Activated naive CD4-positive, alpha-beta T cell treated with anti-CD3 and anti-CD28 coated beads, Interleukin-2, amount 50 U/mL, for 16 hours (primary cell): ENCODE data around the gene ASB8.
"Not testable (repeated sequence)": the region's sequence is repeated elsewhere in the genome, so short reads cannot be mapped to it uniquely, and the experiment has no call there.

Experiments used
- DNase-seq: peaks from one replicate; pipeline ENCODE4 v3.0.0-alpha.2; 2020

Gene ASB8

DNA sequence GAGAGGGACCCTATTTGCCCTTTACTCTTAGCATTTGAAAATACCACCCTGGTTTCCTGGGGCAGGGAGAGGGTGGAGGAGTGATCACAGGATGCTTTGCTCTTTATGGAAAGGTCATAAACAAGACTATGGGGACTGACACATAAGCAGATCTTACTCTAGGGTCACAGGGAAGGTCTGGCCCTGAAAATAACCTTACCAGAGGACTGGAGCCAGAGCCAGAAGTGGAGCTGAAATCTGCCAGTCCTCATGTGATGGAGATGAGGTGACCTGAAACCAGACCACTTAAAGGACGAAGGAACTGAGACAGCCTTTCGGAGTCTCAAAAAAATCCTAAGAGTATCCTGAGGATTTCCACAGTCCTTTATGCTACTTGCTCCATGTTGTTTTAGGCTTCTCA lies 25.8 kb downstream of the ASB8 start:
- no peak for DNase-seq

DNA sequence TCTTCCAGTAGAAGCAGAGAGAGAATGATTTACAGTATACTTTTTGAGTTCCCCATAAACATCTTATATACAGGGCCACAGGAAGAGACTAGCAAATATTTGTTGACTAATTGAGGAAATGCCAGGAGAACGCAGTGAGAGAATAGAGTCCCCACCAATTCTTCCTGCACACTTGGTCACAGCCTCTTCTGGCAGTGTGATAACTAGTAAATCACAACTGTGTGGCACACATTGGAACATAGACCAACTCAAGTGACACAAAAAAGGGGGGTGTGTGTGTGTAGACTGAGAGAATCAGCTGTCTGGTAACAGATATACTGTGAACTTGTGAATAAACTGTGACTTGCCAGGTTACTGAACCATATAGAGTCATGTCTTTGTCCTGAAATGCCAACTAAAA lies 27.9 kb downstream of the ASB8 start:
- no peak for DNase-seq

DNA sequence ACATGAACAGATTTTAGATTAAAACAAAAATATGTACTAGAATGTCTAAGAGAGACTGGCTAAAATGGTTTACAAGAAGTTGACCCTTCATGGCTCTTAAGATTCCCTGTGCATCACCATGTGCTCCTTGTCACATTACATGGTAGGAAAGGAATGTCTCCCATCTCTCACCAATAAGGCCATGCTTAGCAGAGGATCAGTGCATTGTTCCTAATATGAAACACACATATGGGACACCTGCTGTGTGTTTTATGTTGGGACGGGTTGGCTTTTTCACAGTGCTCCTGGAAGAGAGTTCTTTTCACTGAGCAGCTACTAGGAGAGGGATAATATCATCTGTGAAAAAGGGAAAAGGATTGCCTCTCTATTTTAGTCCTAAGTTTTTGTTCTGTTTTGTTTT lies 28.5 kb downstream of the ASB8 start:
- DNase-seq, result no peak

DNA sequence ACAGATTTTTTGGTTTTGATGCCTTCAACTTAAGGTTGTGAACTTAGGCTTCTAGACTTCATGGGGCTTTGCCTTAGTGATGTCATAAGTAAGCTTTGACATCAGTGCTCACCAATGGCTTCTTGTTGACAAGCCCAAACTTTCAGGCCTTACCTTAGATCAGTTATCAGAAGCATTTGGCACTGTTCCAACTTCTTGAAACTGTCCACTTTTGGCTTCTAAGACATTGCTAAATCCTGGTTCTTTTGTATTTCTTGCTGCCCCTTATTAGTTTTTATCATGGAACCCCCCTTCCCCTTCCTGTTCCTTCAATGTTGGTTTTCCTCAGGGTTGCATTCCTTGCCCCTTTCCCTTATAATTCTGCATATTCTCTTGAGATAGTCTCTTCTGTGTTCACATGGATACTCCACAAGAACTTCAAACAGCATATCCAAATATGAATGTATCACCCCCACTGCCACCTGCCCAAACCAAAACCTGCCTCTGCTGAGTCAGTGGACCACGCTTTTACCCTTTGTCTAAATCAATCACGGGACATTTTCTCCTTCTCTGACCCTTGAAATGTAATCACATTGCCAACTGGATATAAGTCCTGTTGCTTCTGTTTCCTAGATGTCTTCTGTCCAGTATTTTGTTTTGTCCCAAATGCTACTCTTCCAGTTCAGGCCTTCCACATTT lies 30.2 kb downstream of the ASB8 start:
- no peak for DNase-seq

DNA sequence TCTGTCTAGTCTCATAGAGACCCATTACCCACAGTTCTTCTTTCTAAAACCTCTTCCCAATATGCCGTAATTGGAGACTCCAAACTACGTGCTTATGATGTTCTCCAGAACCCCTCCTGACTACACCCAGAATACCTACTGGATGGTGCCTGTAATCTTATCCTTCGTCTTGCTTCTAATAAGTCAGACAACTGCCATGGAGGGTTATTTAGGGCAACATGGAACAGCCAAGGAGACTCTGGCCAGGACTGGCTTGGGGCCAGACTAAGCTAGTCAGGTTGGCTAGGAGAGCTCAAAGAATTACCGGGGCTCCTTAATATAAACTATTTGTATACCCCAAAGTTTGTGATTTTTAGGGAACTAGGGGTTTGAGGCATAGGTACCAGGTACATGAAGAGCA lies 31.3 kb downstream of the ASB8 start:
- DNase-seq, result no peak

DNA sequence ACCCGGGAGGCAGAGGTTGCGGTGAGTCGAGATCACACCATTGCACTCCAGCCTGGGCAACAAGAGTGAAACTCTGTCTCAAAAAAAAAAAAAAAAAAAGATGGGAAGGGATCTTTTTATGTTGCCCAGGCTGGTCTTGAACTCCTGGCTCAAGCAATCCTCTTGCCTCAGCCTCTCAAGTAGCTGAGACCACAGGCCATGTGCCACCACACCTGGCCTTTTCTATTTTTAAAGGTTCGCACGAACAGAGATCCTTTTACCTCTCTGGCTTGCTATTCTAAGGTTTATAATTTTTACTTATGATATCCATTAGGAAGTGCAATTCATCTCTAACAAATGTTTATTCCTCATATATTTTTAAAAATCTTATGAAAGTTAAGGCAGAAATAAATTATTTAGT lies 31.8 kb downstream of the ASB8 start:
- not testable (repeated sequence) for DNase-seq

DNA sequence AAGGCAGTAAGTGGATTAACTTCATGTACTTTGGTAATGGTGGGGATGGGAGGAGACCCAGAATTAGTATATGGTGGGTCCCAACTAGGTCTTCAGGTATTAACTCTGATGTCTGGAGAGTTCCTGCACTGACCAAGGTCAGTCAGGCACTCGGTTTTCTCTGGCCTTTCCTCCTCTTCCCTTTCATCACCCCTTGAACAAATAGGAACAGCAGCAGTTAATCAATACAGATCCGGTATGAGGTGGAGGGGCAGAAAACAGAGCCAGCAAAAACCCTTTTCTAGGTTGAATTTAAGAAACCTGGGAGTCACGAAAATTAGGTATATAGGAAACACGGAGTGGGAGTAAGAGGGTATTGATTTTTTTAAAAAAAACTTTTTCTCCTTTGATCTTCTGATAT lies 34.1 kb downstream of the ASB8 start:
- DNase-seq, result no peak

DNA sequence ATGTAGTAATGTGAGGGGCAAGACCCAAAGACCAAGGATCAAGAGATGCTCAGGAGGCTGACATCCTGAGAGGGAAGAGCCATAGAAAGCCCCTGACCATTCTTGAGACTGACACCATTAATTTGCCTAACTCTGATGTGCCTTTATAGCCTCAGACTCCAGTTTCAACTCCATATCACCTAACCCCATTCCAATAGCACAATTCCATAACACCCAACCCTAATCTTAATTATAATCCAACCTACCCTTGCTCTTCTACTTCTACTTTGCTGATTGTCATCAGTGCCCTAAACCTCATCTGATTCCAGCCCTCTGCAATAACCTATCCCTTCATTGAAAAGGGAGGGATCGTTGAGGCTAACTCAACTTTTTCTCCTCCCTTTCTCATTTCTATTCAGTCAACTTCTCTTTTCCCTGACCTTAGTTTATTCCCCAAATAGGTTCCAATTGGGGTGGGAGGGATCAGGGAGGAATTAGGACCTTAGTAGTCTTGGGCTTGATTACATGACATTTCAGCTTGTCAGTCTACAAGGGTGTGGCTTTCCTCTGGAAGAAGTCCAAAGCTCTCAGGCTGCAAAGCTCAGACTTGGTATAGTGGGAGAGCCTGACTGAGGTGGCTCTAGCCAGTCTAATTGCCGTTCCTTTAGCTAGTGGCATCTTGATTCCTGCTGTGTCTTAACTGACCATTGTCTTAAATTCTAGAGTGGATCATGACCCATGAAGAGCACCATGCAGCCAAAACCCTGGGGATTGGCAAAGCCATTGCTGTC lies 35.1 kb downstream of the ASB8 start:
- DNase-seq, result no peak

DNA sequence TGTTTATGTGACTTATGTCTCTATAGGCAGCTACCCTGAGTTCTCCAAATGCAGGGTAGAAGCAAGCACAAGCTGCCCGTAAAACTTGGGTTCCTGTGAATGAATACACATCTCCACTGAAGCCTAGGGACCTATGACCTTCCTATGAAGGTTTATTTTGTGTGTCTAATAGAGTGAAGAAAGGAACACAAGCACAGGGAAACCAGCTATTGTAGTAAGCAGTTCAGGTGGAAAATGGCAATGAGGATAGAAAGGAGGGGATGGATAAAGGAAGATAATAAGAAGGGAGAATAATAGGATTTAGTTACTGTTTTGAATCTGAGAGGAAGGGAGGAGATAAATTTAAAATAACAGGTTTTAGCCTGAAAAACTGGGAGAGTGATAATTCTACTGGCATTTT lies 35.8 kb downstream of the ASB8 start:
- no peak for DNase-seq

DNA sequence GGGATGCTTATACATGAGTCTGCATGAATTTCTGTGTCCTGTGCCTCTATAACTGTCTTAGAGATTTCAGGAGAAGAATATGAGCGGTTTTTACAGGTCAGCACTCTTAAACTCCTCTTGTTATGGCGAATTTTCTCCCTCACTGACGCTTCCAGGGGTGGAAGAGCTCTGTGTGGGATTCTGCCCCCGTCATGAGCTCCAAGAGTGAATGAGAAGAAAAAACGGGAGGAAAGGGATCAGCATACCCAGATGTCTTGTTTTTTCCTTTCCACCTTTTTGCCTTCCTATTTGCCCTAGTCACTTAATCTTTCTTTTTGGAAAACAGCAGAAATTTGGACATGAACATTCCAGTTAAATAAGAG lies 37.5 kb downstream of the ASB8 start:
- no peak for DNase-seq

DNA sequence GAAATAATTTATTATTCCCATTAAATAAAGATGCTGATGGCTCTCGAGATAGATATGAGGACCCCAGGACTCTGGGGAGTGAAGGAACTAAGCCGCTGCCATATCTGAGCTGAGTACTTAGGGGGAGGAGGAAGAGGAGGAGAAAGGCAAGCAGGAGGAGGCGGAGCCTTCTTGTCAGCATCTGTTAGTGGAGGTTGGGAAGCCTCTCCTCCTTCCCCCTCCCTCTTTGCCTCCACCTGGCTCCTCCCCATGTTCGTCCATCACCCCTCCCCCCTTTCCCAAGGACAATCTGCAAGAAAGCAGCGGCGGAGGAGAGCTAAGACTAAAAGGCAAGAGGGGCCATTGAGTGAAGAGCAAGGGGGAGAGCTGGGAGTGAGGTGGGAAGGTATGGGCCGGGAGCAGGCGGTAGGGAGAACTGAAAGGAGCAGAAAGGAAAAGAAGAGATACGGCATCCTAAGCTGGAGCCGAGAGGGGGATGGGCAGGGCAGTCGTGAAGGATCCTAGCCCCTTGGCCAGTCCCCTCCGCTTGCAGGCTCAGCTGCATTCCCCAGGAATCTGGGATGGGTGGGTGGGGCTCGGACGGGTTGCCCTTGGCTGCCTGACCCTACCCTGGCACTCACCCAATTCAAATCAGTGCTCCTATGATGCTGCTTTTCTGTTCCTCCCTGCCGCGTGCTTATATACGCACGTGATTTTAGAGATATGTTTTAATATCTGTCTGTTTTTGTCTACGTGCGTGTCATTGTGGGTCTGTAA lies 38.1 kb downstream of the ASB8 start, which contains the start of gene PFKM:
PFKM (plus strand) TSS at position 287 of the 756 bp plus-strand sequence. CDS start 3,411 bp downstream, outside the sequence.
- peak; percentile 74 for DNase-seq

DNA sequence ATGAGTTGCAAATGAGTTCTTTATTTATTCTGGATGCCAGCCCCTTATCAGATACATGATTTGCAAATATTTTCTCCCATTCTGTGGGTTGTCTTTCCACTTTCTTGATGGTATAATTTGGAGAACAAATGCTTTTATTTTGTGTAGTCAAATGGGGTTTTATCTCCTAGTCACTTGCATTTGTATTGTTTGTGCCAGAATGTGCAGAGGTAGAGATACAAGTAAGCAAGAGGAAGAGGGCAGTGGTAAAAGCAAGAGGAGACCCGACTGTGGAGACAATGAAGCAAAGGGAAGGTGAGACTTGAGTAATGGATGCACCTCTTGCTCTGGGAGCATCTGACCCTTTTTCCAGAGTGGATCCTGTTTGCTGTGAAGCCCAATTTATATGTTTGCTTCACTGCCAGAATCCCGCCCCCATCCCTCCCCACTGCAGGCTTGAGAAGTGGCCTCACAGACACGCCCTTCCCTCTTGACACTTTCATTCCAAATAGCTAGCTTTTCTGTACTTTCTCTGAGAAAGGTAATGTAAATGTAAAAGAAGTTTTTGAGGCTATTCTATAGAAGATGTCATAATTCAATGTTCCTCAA lies 38.9 kb downstream of the ASB8 start:
- DNase-seq, result no peak

DNA sequence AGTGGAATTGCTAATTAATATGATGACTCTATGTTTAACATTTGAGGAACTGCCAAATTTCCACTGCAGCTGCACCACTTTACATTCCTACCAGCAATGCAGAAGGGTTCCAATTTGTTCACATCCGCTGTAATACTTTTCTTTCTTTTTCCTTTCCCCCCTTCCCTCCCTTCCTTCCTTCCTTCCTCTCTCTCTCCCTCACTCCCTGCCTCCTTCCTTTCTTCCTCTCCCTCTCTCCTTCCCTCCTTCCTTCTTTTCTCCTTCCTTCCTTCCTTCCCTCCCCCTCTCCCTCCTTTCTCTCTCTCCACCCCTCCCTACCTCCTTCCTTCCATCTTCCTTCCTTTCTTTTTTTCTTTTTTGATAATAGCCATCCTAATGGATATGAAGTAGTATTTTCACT lies 41.4 kb downstream of the ASB8 start:
- no peak for DNase-seq

DNA sequence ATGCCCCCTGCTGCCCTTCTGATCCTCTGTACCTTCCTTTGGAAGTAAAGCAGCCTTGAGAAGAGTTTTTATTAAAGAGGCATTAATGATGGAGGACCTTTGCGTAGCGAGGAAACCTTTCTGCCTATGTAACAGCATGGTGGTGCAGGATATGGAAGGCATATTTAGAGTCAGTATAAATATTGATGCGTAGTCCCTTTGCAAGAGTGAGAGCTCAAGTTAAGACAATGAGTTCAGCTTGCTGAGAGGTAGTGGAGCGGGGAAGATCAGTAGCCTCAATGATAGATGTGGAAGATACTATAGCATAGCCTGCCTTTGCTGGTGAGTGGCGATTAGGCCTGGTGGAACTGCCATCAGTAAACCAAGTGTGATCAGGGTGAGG lies 46.0 kb downstream of the ASB8 start:
- DNase-seq, result not testable (repeated sequence)

DNA sequence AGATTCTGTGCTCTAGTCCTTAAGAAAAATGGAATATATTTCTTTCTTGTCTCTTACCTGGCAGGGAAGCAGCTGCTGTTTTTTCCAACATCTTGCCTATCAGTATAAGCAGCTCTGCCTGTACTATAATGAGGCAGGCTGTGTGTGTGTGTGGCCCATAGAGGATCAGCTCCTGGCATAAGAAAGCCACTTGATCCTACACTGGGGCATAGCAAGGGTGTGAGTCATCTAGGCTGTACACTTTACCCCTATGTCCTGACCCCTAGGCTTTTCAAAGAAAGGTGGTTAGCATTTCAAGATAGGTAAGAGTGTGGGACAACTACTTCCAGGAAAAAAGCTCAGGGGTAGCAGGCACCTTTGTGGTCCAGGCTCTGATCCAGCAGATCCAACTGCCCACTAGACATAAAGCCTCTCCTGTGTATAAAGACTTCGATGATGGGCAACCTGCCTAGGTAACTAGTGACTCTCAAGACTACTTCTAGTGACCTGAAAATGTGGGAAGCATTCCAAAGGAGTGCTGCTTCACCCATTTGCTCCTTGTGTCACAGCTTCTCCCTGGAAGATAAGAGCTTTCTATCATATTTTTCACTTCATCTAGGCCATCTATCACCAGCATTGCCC lies 46.5 kb downstream of the ASB8 start:
- no peak for DNase-seq

DNA sequence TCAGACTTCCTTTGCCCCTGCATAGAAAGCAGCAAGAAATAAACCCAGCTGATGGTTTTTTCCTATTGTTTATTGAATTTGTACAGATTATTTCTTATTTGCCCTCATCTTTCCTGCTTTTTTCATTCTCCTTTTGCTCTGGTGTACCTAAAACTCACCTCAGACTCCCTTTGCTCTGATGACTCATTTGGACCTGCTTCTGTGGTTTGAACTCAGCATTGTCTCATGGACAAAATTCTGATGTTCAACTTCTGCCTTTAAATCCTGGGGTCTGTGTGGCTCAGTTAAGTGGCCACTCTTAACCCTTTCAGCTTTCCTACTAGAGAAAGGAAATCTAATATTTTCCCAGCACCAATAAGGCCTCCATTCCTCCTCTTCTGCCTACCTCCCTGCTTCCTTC lies 47.9 kb downstream of the ASB8 start:
- no peak for DNase-seq

DNA sequence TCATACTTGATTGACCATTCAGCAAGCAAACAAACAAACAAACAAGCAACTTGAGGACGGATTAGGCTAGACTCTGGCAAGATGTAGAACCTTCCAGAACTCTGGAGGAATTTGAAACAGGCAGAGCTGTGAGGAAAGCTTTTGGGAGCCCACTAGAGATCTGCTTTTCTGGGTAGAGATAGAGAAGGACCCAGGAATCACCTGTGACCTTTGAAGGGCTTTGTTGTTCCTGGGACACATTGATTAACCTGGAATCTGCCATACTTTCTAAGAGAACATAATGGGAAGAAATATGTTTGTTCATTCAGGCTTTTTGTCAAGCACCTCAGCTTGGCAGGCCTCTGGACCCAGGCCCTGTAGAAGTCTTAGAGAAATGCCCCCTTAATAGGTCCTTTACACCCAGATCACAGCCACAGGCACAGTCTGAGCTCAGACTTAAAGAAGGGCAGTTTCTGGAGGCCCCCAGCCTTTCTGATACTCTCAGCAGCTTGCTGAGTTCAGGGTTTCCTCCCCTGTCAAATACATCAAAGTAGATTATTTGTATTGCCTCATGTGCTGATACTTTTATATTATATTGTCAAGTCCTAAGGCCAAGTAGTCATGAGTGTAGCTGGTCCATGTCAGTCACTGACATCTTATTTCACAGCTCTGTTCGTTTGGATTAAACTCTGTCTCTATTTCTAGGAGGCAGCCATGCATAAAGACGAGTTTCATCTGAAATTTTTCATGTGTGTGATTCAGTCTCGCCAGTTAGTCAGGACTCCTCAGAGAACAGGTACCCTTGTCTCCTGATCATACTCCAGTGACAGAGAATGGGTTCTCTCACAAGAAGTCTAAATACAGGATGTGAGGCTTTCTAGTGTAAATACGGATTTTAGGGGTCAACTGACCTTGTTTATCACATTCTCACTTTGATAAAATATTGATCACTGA lies 50.4 kb downstream of the ASB8 start:
- no peak for DNase-seq

DNA sequence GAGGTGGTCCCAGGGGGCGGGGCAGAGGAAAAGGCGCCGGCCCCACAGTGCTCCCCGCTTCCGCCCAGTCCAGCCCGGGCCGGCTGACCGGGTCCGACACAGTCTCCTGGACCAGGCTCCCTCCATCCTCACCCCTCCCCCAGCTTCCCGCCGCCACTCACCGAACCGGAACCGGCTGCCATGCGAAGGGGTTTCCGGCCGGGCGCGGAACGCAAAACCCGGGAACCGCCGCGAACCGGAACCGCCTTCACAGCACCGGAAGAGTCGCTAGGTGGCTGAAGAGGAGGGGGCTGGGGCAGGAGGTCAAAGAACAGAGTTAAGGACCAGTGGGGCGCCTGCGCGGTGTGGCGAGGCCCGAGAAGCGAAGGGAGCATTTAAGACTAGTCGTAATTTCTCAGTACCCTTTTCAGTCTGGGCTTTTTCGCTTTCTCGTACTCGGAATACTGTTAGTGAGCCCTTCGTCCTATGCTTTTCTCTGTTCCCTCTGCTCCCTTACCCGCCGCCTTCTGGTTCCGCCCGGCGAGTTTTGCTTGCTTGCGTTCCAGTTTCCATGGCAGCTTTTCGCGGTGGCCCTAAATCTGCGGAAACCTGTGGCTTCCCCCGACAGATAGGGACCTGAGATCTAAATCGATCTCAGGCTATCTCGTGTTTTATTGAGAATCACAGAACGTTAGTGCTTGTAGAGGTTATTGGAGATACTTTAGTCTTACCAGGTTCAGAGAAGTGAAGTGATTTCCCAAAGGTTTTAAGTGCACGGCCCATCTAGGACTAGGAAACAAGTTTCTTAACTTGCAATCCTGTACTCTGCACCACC lies 51.2 kb downstream of the ASB8 start, which contains the start of gene SENP1:
SENP1 (minus strand) TSS at position 213 of the 814 bp plus-strand sequence. CDS start 4,607 bp downstream, outside the sequence.
- peak; percentile 90 for DNase-seq

DNA sequence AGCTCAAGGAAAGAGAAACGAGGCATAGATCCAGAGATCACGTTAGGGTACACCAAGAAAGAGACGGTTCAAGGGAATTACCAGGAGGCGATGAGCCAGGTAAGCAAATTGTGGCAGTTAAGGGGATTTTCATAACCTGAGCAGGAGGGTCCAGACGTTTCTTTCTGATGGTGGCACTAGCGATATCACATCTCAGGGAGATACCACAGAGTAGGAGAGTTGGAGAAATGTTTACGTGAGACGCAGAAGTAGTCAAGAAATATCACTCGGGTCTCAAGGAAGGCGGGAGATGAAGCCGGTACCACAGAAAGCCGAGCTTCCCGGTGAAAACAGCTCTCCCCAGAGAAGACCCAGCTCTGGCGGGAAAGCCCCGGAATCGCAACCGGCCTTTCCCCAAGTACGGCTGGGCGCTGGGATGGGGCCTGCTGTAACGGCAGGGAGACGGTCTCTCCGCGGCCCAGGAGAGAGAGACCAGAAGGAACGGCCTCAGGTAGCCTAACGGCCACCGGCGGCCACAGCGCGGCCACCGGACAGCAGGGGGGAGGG lies 51.9 kb downstream of the ASB8 start:
- DNase-seq, result peak; percentile 51

DNA sequence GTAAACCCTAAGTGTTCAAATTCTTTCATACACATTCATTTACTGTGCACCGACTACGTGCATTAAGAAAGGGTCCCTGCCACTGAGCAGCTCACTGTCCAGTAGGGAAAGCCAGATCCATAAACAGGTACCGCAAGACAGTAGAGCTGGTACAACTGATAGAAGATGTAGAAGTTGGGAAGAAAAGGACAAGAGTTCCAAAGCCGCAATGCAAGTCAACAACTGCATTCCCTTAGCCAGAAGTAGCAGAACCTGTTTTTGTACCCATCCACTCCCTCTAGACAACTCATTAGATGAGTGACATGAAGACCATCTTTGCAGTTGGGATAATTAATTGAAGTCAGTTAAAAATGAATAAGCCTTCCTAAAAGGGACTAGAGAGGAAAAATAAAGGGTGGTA lies 52.8 kb downstream of the ASB8 start:
- no peak for DNase-seq
